GM21723 (cell line): ENCODE results near the gene PLEKHM2.
"Not testable (repeated sequence)": the region's sequence is repeated elsewhere in the genome, so short reads cannot be mapped to it uniquely, and the experiment has no call there.

Source experiments
- ATAC-seq: cut with Tn5 transposase; IDR thresholded peaks from one replicate; pipeline ENCODE4 v1.9.1; 2021; ENCODE audit warnings: mild to moderate bottlenecking, moderate library complexity; ENCODE audit not compliant: unreplicated experiment

PLEKHM2 gene

DNA sequence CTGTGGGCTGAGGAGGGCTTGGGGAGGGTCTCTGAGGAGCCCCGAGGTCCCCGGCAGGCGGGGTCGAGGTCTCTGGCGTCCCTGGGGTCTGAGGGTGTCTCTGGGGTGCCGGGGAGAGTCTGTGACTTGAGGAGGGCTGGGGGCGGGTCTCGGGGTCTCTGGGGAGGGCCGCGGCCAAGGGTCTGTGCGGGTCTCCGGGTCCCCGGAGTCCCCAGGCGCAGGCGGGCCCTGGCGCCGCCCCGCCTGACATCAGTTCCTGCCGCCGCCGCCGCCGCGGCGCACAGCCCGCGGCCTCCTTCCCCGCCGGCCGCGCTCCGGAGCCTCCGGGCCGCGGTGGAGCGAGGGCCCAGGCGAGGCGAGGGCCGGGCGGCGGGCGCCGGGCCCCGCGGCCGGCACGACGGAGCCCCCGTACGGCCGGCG is at the start of gene PLEKHM2:
TSS of gene PLEKHM2 (plus strand) at position 279 of the 420 bp plus-strand sequence. CDS start 239 bp downstream, outside the sequence.
- ATAC-seq = peak; percentile 63

DNA sequence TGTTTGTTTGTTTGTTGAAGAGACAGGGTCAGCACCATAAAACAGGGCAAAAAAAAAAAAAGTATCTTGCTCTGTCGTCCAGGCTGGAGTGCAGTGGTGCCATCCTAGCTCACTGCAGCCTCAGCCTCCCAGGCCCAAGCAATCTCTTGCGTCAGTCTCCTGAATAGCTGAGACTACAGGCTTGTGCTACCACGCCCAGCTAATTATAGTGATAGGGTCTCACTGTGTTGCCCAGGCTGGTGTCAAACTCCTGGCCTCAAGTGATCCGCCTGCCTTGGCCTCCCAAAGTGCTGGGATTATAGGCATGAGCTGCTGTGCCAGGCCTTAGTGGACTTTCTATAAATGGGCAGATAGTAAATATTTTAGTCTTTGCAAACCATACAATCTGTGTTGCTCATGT is 47.7 kb upstream of the PLEKHM2 start:
- no peak for ATAC-seq

DNA sequence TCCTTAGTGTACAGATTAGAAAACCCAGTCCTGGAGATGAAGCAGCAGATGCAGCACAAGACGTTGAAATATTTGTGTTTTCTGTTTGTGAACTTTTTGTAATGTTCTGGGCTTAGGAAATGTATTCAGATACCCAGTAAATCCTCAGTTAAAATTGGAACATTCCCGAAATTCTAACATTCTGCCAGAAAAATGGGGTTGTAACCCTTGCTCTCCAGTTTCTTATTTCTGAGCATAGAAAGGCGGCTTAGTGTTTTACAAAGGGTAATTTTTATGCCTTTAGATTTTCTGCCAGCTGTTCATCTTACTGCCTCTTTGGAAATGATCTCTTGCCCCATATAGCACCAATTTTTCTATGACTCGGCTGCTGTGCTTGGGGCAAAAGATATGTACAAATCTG is 46.3 kb upstream of the PLEKHM2 start:
- ATAC-seq = no peak

DNA sequence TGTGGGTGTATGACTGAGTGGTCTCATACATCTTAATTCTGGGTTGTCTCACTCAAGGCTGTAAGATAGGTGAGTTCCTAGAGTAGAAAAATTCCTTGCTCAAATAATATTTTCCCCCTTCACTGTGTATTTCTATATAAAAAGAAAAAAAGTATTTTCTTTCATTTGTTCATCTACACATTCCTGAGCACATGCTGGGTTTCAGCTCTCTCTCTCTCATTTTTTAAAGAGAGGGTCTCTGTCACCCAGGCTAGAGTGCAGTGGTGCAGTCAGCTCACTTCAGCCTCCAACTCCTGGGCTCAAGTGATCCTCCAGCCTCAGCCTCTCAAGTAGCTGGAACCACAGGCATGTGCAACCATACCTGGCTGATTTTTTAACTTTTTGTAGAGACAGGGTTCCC is 44.9 kb upstream of the PLEKHM2 start:
- ATAC-seq = no peak

GRCh38 chr1:15639931-15640330 is 44.2 kb upstream of the PLEKHM2 start:
- ATAC-seq = no peak

GRCh38 chr1:15640667-15641066 is 43.5 kb upstream of the PLEKHM2 start:
- no peak for ATAC-seq

- ATAC-seq = no peak
Observed at GRCh38 chr1:15649937-15650336, 34.2 kb upstream of the PLEKHM2 start.

DNA sequence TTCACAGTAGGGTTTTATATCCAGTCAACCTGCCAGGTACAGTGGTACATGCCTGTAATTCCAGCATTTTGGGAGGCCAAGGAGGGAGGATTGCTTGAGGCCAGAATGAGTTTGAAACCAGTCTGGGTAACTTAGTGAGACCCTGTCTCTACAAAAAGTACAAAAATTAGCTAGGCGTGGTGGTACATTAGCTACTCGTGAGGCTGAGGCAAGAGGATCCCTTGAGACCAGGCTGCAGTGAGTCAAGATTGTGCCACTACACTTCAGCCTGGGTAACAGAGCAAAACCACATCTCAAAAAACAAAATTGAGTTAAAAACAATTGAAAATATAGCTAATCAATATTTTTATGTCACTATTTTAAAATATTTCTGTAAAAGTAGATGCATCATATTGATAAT is 33.7 kb upstream of the PLEKHM2 start:
- ATAC-seq = no peak

DNA sequence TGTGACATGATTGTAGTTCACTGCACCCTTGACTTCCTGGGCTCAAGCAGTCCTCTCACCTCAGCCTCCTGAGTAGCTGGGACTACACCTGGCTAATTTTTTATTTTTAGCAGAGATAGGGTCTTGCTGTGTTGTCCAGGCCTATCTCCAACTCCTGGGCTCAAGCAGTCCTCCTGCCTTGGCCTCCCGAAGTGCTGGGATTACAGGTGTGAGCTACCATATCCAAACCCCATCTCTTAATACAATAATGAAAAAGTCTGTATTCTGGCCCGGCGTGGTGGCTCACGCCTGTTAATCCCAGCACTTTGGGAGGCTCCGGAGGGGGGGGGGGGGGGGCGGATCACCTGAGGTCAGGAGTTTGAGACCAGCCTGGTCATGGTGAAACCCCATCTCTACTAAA is 32.0 kb upstream of the PLEKHM2 start:
- ATAC-seq = not testable (repeated sequence)

DNA sequence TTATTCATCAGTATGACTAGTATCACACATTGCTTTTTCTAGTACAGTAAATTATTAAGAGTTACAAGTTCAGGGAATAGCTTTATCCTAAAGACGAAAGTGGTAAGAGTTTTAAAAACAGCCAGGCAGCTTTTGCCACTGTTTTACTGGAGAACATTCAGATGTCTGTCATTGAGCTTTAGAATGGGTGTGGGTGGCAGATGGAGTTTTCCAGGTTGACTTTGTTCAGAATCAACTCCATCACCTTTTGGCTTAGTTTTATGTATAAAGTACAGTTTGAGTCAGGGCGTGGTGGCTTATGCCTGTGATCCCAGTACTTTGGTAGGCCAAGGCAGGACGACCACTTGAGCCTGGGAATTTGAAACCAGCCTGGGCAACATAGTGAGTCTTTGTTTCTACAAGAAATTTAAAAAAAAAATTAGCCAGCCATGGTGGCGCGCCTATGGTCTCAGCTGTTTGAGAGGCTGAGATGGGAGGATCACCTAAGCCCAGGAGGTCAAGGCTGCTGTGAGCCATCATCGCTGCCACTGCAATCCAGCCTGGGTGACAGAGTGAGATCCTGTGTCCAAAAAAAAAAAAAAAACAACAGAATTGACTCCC is 29.9 kb upstream of the PLEKHM2 start:
- ATAC-seq = no peak

DNA sequence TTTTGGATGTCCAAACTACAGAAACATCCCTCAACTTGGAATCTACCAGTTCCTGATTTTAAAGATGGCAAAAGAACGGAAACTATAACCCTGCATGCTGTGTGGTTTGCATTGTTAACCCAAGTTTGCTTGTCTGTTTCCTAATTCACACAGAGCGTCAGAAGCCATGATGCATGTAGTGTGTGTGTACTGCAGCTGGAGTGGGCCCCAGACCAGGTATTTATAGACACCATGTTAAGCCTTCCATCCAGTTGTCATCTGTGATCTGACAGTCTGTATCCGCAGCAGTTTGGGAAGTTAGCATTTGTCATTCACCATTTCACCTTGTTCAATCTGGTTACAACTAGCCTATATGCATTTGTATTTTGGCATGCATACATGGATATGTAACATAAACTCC is 27.7 kb upstream of the PLEKHM2 start:
- ATAC-seq = no peak

GRCh38 chr1:15657021-15657420 is 27.1 kb upstream of the PLEKHM2 start:
- no peak for ATAC-seq

DNA sequence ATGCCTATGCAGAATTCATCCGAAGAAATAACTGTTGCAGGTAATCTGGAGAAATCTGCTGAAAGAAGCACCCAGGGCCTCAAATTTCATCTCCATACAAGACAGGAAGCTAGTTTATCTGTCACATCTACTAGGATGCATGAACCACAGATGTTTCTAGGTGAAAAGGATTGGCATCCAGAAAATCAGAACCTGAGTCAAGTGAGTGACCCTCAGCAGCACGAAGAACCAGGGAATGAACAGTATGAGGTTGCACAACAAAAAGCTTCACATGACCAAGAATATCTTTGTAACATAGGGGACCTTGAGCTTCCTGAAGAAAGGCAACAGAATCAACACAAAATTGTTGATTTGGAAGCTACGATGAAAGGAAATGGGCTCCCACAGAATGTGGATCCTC is 24.0 kb upstream of the PLEKHM2 start:
- ATAC-seq = no peak

DNA sequence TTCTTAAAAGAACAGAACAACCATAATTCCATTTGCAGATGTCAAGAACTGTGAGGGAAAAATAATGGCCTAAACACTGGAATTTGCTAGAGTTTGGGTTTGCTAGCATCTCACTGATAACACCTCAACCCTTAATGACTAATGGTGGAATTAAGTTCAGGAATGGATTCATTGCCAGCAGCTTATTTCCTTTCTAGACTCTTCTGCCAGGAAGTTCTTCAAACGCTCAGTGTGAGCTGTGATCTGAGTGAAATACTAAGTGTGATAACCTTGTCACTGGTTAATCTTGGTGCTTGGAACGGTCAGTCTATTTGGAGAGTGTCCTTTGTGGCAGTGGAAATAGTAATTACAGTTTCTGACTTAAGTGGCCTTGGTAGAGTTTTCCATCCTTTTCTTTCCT is 21.6 kb upstream of the PLEKHM2 start:
- no peak for ATAC-seq

DNA sequence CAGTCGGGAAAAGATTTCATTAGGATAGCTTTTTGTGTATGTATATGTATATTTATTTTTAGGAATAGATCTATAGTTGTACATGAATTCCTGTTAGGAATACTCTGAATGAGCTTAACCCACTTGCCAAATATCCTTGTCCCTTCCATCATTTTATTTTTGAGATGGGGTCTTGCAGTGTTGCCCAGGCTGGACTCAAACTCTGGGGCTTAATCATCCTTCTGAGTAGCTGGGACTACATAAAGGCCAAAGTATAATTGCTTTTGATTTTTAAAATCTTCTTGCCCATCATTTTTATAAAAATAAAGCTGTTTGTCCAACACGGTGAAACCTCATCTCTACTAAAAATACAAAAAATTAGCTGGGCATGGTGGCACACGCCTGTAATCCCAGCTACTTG is 20.2 kb upstream of the PLEKHM2 start:
- no peak for ATAC-seq

GRCh38 chr1:15667362-15667761 is 16.8 kb upstream of the PLEKHM2 start:
- ATAC-seq = no peak

DNA sequence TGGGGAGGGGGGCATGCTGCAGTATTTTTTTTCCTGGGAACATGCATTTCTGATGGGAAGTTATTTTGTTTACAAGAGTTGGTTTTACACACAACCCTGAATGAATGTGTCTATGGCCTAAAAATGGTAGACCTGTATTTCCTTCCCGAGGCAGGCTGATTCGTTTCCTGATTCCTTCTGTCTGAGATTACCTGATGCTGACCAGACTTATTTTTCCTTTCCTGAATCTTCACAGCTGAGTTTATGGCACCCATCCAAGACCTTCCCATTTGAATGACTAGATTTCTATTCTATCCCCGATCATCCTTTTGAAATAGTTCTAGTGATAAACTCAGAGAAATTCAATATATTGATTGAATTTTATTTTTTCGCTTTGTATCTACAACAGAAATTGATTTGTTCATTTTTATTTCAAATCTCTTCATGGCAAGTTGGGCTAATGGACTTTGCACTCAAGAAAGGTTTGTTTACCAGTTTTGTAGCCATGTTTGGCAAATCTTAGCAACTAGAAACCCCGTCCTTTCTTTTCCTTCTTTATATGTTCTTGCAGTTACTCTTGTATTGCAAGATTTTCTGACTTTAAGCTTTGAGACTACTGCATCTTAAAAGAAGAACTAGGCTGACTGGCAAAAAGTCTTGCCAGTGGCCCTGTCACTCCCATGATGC is 15.9 kb upstream of the PLEKHM2 start:
- ATAC-seq = no peak

DNA sequence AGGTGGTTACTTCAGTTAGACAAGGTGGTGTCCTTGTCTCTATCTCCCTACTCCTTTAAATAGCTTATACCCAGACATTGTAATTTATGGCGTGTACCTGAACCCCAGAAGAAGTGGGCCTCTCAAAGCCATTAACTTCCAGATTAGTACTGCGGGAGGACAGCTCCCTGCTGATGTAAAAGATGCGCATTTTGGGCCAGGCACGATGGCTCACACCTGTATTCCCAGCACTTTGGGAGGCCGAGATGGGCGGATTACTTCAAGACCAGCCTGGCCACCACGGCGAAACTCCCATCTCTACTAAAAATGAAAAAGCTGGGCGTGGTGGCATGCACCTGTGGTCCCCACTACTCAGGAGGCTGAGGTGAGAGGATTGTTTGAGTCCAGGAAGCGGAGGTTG is 15.0 kb upstream of the PLEKHM2 start:
- no peak for ATAC-seq

DNA sequence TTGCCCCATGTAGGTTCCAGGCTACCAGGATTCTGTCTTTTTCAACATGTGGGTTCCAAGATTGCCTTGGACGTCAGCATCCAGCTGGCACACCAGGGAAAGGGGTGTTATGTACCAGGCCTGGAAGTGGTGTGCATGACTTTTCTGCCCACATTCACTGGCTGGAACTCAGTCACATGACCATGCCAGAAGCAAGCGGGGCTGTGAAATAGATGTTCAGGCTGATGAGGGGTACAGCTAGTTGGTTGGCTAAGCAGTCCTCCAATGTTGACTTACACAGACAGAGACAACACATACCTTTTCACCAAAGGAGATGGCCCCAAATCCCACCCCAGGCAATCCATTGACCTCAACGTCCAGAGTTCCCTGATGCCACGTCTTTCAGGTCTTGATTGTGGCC is 14.3 kb upstream of the PLEKHM2 start:
- no peak for ATAC-seq

DNA sequence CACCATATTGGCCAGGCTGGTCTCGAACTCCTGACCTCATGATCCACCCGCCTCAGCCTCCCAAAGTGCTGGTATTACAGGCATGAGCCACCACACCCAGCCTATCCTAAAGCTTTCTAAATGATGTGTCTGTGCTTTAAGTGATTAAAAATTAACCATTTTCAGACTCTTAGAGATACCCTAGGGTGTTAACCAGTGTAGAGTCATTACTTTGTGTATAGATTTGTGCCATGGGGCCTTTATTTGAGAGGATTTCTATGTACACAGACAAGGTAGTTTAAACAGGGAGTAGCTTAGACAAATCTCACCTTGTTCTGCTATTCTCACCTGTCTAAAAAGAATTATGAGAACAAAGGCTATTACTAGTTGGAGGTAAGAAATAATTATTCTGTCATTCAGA is 12.7 kb upstream of the PLEKHM2 start:
- ATAC-seq = no peak

DNA sequence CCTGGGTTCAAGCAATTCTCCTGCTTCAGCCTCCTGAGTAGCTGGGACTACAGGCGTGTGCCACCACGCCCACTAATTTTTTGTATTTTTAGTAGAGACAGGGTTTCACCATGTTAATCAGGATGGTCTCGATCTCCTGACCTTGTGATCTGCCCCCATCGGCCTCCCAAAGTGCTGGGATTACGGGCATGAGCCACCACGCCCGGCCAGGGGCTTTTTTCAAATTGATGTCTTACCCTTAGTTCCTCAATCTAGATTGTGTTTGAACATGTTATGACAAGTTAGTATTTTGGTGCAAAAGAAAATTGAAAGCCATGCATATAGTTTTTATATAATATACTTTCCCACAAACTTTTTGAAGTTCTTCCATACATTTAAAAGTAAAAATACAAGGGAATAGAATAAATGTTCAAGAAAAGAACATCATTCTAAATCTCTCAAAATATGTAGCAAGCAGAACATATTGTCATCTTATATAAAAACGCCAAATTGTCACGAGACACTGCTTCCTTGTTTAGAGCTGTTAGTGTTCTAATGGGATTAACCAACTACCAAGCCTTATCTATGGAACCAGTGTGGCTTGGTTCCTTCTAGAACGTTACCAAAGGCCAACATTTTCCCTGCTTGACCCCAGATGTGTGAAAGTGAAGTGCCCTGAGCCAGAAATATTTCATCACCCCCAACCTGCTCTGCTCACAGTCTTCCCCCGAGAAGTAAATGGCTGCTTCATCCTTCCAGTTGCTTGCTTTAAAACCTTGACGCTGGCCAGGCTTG is 9.5 kb upstream of the PLEKHM2 start:
- no peak for ATAC-seq

- no peak for ATAC-seq
Observed at GRCh38 chr1:15676010-15676409, 8.1 kb upstream of the PLEKHM2 start.
